Measurements from ENCODE around the gene CPAMD8.

DNA sequence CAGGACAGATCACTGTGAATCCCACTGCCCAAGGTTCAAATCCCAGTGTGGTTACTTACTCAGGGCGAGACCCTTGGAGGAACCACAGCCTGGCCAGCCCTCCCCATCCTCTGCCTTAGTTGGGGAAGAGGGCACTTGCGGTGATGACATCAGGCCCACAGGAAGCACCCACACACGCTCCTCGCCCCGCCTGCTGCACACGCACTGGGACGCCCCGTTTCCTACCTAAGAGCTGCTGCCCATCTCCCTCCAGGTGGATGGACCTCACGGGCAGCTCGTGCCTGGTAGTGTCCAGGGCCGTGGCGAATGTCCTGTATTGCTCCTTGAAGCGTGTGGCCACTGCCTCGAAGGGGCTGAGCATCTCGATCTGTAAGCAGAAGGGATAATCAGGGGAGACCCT is 29.0 kb upstream of the CPAMD8 start:
- TF ChIP-seq, protein P1, sequence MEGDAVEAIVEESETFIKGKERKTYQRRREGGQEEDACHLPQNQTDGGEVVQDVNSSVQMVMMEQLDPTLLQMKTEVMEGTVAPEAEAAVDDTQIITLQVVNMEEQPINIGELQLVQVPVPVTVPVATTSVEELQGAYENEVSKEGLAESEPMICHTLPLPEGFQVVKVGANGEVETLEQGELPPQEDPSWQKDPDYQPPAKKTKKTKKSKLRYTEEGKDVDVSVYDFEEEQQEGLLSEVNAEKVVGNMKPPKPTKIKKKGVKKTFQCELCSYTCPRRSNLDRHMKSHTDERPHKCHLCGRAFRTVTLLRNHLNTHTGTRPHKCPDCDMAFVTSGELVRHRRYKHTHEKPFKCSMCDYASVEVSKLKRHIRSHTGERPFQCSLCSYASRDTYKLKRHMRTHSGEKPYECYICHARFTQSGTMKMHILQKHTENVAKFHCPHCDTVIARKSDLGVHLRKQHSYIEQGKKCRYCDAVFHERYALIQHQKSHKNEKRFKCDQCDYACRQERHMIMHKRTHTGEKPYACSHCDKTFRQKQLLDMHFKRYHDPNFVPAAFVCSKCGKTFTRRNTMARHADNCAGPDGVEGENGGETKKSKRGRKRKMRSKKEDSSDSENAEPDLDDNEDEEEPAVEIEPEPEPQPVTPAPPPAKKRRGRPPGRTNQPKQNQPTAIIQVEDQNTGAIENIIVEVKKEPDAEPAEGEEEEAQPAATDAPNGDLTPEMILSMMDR (IDR thresholded peaks at IDR 0.05): no peak
- no peak for TF ChIP-seq EZH2phosphoT487 (IDR thresholded peaks at IDR 0.05)
- TF ChIP-seq EZH2 (IDR thresholded peaks at IDR 0.05): no peak
